Kidney tubule cell (primary cell): Measurements from ENCODE around the gene CD300A.

Experiments used
- DNase-seq: peaks from one replicate; pipeline ENCODE4 v3.0.0-alpha.2; 2018; ENCODE audit warnings: low spot score

CD300A gene

GRCh38 chr17:74466111-74466827 is at the start of gene CD300A:
Gene CD300A, plus strand, starts transcription at chr17:74466634. Its CDS starts 70 bp downstream, at chr17:74466704.
- DNase-seq: no peak

- DNase-seq: peak; percentile 96
These were observed 49.0 kb upstream of the CD300A start for GRCh38 chr17:74417178-74418045.

GRCh38 chr17:74419928-74420411 is 46.5 kb upstream of the CD300A start:
- no peak for DNase-seq

GRCh38 chr17:74424117-74424516 is 42.3 kb upstream of the CD300A start:
- no peak for DNase-seq

GRCh38 chr17:74424657-74425056 is 41.8 kb upstream of the CD300A start:
- DNase-seq: no peak

- DNase-seq: peak; percentile 37
These were observed 39.8 kb upstream of the CD300A start for GRCh38 chr17:74426551-74427047.

GRCh38 chr17:74427048-74427762 is 39.2 kb upstream of the CD300A start:
- peak; percentile 83 for DNase-seq

GRCh38 chr17:74427763-74428153 is 38.7 kb upstream of the CD300A start:
- DNase-seq: no peak

GRCh38 chr17:74429604-74430384 is 36.6 kb upstream of the CD300A start:
- no peak for DNase-seq

- DNase-seq: no peak
These were observed 36.1 kb upstream of the CD300A start for GRCh38 chr17:74430385-74430705.

- DNase-seq: peak; percentile 98
These were observed 35.5 kb upstream of the CD300A start for GRCh38 chr17:74430706-74431567.

GRCh38 chr17:74431568-74432423 is 34.6 kb upstream of the CD300A start, which contains the start of gene GPRC5C:
Gene GPRC5C, plus strand, starts transcription at chr17:74432088. Its CDS starts 7,689 bp downstream, at chr17:74439777.
- DNase-seq: peak; percentile 86

GRCh38 chr17:74432424-74432690 is 34.1 kb upstream of the CD300A start:
- DNase-seq: no peak

- no peak for DNase-seq
These were observed 33.6 kb upstream of the CD300A start for GRCh38 chr17:74432766-74433391.

- peak; percentile 62 for DNase-seq
These were observed 32.9 kb upstream of the CD300A start for GRCh38 chr17:74433421-74434121.

- no peak for DNase-seq
These were observed 30.6 kb upstream of the CD300A start for GRCh38 chr17:74435775-74436359.

- no peak for DNase-seq
These were observed 28.7 kb upstream of the CD300A start for GRCh38 chr17:74437702-74438101.
